Caki2 (cell line): ENCODE measurements around the gene UFC1. TPM values are rescaled to one million over a fixed set of nuclear protein-coding genes. Genes with fewer than 3 reads are reported as not detected.
A peak's percentile ranks its signal among the peaks of the same experiment; 100 is the strongest.

ENCODE experiments used
- DNase-seq: peaks from one replicate; pipeline ENCODE4 v3.0.0-alpha.2; 2015; ENCODE audit warnings: low read depth
- in situ Hi-C: cut with HindIII; loops from 2 replicates; pipeline ENCODE4 v1.10.0; 2016; ENCODE audit warnings: low sequenced_read_pairs, low pct_unique_long_range_greater_than_20kb, mixed read lengths
- total RNA-seq: library from RNA; depleted of rRNA; stranded (reverse); fragments of >200 nt; shearing (Covaris generic); gene quantifications from 2 replicates; pipeline ENCODE4 v1.2.3, GENCODE V29; 2014; ENCODE audit warnings: low replicate concordance; rRNA removed

The UFC1 gene
- total RNA-seq, 1 experiment from 2014 or later = 204 TPM

GRCh38 chr1:161199506-161200139, 45.8 kb downstream of the UFC1 start:
- in situ Hi-C loops = loop anchor here (25.0 kb wide), 1 partner anchor 188 kb away; no protein-coding TSS in a partner anchor
- no peak for DNase-seq

- in situ Hi-C loops = loop anchor here (25.0 kb wide), 1 partner anchor 187 kb away; no protein-coding TSS in a partner anchor
- no peak for DNase-seq
These were observed 46.7 kb downstream of the UFC1 start for GRCh38 chr1:161200421-161200991.

GRCh38 chr1:161200992-161201835, 47.4 kb downstream of the UFC1 start:
- in situ Hi-C loops = loop anchor here (25.0 kb wide), 1 partner anchor 186 kb away; no protein-coding TSS in a partner anchor
- DNase-seq = no peak

- in situ Hi-C loops = loop anchor here (25.0 kb wide), 1 partner anchor 185 kb away; no protein-coding TSS in a partner anchor
- DNase-seq = peak; percentile 95
These were observed 48.3 kb downstream of the UFC1 start, which contains the start of gene NDUFS2 for GRCh38 chr1:161201836-161202712. TSS of gene NDUFS2 (plus strand) at chr1:161202367. CDS start at chr1:161202386, 19 bp downstream.

GRCh38 chr1:161206411-161207140, 52.8 kb downstream of the UFC1 start:
- DNase-seq = no peak

GRCh38 chr1:161207173-161207572, 53.4 kb downstream of the UFC1 start:
- DNase-seq = no peak
- in situ Hi-C loops = loop anchor here (25.0 kb wide), 1 partner anchor 180 kb away; no protein-coding TSS in a partner anchor

More at GRCh38 chr1:161206411-161207140, 52.8 kb downstream of the UFC1 start:
- in situ Hi-C loops = loop anchor here (25.0 kb wide), 1 partner anchor 181 kb away; no protein-coding TSS in a partner anchor

Other genes starting within 250 kb of the UFC1 start
- gene ITLN2, start 199.2 kb upstream of the UFC1 start, total RNA-seq = not detected in 2 replicates
- gene F11R, start 132.8 kb upstream of the UFC1 start, total RNA-seq = 17.4 and 41.5 TPM in 2 replicates
- gene TSTD1, start 115.0 kb upstream of the UFC1 start, total RNA-seq = 53.5 and 67.6 TPM in 2 replicates
- 55.3 and 65.1 TPM in 2 replicates for gene USF1, start 108.0 kb upstream of the UFC1 start, total RNA-seq
- not detected in 2 replicates for gene ARHGAP30, start 84.1 kb upstream of the UFC1 start, total RNA-seq
- gene NECTIN4, start 64.4 kb upstream of the UFC1 start, total RNA-seq = 0.29 and 0.88 TPM in 2 replicates
- gene KLHDC9, start 55.6 kb upstream of the UFC1 start, total RNA-seq = 3.7 and 23.8 TPM in 2 replicates
- gene PFDN2, start 35.9 kb upstream of the UFC1 start, total RNA-seq = 23.4 and 34.3 TPM in 2 replicates
- 32.0 and 38.2 TPM in 2 replicates for gene NIT1, start 35.9 kb upstream of the UFC1 start, total RNA-seq
- gene DEDD, start 21.3 kb upstream of the UFC1 start, total RNA-seq = 17.4 and 39.5 TPM in 2 replicates
- 3.3 and 7.0 TPM in 2 replicates for gene USP21, start 5.5 kb downstream of the UFC1 start, total RNA-seq
- 35.7 and 37.8 TPM in 2 replicates for gene PPOX, start 12.4 kb downstream of the UFC1 start, total RNA-seq
- gene B4GALT3, start 23.5 kb downstream of the UFC1 start, total RNA-seq = 24.0 and 29.0 TPM in 2 replicates
- not detected in 2 replicates for gene ADAMTS4, start 45.1 kb downstream of the UFC1 start, total RNA-seq
- gene NDUFS2, start 48.4 kb downstream of the UFC1 start, total RNA-seq = 108 and 118 TPM in 2 replicates
- not detected in 2 replicates for gene FCER1G, start 61.3 kb downstream of the UFC1 start, total RNA-seq
- not detected in 2 replicates for gene APOA2, start 69.7 kb downstream of the UFC1 start, total RNA-seq
- 7.2 and 9.2 TPM in 2 replicates for gene TOMM40L, start 72.1 kb downstream of the UFC1 start, total RNA-seq
- not detected in 2 replicates for gene NR1I3, start 84.2 kb downstream of the UFC1 start, total RNA-seq
- gene PCP4L1, start 104.8 kb downstream of the UFC1 start, total RNA-seq = not detected in 2 replicates
- 0.74 TPM in 1 of 2 replicates, not detected in the other for gene MPZ, start 156.0 kb downstream of the UFC1 start, total RNA-seq
- gene SDHC, start 160.4 kb downstream of the UFC1 start, total RNA-seq = 342 and 387 TPM in 2 replicates
- not detected in 2 replicates for gene CFAP126, start 213.9 kb downstream of the UFC1 start, total RNA-seq